ENCODE data around the gene ARID3A. TPM values are rescaled to one million over a fixed set of nuclear protein-coding genes. Genes with fewer than 3 reads are reported as not detected.

ARID3A gene
- total RNA-seq, 2 donors from 2014 or later: 8.1 to 11.8 TPM

DNA sequence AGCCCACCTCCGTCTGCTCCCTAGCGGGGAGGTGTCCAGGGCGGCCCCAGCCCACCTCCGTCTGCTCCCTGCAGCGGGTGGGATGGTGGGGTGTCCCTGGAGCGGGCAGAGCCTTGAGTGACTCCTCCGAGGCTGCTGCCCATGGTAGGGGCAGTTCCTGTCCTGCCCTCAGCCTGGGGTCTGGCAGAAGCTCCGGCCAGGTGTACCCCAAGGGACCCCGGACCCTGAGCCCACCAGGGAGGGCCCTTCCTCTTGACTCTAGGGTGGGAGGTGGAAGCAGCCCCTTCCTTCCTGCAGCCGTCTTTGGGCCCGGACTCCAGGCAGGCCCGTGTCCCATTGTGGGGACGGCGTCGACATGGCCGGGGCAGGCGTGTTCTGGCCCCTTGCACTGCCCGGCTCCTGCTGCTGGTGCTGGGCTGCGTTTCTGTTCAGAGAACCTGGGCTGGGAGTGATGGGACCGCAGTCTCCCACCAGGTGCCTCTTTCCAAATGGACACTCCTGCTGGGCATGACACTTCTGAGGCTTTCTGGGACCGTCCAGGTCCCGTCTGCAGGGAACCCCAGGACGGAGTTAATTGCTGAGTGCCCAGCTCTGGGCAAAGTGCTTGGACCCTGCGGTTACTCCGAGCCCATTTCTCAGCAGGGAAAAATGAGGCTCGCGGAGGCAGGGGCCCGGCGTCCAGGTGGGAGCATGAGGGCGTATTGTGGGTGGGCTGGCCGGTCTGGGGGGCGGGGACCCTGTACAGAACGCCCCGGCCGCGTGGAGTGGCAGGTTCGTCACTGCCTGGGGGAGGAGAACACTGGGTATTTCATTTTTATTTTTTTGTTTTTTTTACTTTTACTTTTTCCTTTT lies 19.8 kb downstream of the ARID3A start:
- no peak for DNase-seq
- Mint-ChIP-seq H3K4me3 (no peak overlapping the region), H3K4me1 (peaks cover 7% of the 10 kb centered on the region), H3K27ac (no peak overlapping the region), H3K36me3 (ENCODE audit: low read depth) (no peaks in the 10 kb centered on the region), H3K27me3 (no peaks in the 10 kb centered on the region)
- H3K9me3 ChIP-seq (ENCODE audit: control insufficient read depth, low read length, poor library complexity, severe bottlenecking): no peaks in the 10 kb centered on the region
- no peak for ATAC-seq

DNA sequence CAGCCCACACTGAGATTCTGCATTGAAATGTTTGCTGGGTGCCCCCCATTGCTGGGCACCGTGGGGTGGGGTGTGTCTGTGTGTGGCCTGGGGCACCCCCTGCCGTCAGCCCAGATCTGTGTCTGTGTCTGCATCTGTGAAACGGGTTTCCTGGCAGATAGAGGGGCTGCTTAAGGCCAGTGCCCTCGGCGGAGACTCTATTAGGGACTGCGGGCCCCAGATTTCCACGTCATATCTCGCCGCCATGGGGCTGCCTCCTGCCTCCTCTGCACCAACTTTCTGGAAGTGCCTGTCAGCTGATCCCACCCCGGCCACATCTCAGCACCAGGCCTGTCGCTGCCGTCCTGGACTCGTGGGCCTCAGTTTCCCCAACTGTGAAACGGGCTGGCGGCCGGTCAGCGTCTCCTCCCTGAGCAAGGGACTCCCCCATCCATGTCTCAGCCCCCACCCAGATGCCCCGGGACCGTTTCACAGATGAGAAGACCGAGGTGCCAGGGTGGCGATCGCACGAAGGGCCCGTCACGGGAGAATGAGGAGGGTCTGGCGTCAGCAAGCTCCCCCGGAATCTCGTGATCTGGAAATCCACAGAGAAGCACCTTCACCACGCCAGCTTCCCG lies 21.4 kb downstream of the ARID3A start:
- Mint-ChIP-seq H3K4me3 (no peak overlapping the region), H3K4me1 (no peaks in the 10 kb centered on the region), H3K27ac (no peak overlapping the region), H3K36me3 (ENCODE audit: low read depth) (no peaks in the 10 kb centered on the region), H3K27me3 (no peaks in the 10 kb centered on the region)
- no peaks in the 10 kb centered on the region for H3K9me3 ChIP-seq (ENCODE audit: control insufficient read depth, low read length, poor library complexity, severe bottlenecking)
- no peak for DNase-seq
- peak; percentile 27 for ATAC-seq

DNA sequence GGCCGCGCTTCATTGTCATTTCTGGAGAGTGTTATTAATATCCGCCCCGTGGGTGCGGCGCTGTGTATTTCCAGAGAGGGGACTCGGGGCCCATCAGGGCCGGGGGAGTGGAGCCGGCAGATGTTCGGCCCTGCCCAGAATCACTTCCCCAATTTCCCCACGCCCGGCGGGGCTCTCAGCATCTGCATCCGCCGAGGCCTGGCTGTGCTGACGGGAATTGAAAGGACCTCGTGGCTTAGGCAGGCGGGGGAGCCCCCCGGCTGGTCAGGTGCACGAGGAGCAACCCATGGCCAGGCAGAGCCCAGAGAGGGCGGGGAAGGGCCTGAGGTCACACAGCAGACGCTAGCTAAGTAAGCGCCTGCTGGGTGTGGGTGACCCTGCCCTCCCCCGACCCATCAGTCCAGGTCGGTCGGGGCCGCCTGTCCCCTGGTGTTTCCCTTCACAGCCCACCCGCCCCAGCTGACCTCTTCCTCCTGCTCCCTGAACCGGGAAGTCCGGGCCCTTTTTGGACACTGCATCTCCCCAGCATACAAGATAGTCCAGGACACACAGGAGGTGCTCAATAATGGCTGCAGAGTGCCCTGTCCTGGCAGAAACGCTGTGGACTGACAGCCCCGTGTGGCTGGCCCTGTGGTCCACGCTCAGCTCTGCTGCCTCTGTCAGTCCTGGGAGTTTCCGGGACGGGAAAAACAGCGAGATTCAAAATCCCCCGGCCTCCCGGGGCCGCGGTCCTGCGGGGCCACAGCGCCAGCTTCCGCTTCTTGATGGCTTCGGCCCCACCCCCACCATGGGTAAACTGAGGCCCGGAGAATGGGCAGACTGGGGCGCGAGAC lies 22.1 kb downstream of the ARID3A start:
- Mint-ChIP-seq H3K27me3 (no peaks in the 10 kb centered on the region), H3K36me3 (ENCODE audit: low read depth) (no peaks in the 10 kb centered on the region), H3K27ac (no peak overlapping the region), H3K4me3 (no peak overlapping the region), H3K4me1 (no peaks in the 10 kb centered on the region)
- no peaks in the 10 kb centered on the region for H3K9me3 ChIP-seq (ENCODE audit: control insufficient read depth, low read length, poor library complexity, severe bottlenecking)
- peak; percentile 81 for ATAC-seq
- no peak for DNase-seq

DNA sequence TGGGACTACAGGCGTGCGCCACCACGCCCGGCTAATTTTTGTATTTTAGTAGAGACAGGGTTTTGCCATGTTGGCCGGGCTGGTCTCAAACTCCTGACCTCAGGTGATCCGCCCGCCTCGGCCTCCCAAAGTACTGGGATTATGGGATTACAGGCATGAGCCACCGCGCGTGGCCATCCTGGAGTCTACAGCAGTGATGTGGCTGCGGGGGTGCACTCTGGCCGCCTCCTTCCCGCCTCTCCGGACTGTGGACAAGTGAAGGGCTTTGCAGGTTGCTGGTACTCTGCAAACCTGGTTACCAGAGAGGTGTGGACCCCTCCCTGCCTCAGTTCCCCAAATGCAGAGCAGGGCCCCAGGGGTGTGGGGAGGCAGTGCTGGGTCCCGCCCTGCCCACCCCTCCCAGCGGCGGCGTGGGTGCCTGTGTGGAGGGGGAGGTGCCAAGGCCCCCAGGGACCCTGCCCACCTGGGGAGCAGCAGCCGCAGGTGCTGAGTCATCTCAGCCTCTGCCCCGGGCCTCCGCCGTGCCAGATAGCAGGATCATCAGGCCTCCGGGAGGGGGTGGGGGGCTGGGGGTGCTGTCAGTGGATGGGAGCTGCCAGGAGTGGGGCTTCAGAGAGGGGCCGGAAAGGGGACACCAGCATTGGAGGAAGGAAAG lies 23.1 kb downstream of the ARID3A start:
- DNase-seq: no peak
- no peaks in the 10 kb centered on the region for H3K36me3 Mint-ChIP-seq (ENCODE audit: low read depth)

DNA sequence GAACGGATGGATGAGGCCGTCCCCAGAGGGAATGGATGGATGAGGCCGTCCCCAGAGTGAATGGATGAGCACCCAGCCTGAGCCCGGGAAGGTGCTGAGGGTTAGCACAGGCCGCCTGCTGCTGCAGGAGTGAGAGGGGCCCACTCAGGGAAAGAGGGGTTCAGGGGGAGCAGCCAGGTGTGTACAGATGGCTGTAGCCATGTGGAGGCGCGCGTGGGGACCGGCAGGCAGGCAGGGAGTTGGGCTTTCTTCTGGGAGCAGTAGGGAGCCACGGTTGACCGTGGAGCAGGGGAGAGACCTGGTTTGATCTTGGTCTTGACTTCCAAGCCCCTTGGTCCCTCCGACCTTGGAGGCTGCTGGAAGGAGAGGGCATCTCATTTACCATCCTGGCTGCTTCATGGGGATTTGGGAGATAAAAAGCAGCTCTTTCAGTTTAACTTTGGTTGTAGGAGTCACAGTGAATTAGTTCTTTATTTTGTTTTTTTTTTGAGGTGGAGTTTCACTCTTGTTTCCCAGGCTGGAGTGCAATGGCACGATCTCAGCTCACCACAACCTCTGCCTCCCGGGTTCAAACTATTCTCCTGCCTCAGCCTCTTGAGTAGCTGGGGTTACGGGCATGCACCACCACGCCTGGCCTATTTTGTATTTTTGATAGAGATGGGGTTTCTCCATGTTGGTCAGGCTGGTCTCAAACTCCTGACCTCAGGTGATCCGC lies 24.7 kb downstream of the ARID3A start:
- H3K27me3 Mint-ChIP-seq: no peaks in the 10 kb centered on the region
- DNase-seq (no peak), ATAC-seq (no peak)
- no peaks in the 10 kb centered on the region for H3K9me3 ChIP-seq (ENCODE audit: control insufficient read depth, low read length, poor library complexity, severe bottlenecking)
- H3K27ac Mint-ChIP-seq: peak overlapping the region; percentile 32
- H3K36me3 Mint-ChIP-seq (ENCODE audit: low read depth): no peaks in the 10 kb centered on the region
- H3K4me1 Mint-ChIP-seq: no peaks in the 10 kb centered on the region
- no peak overlapping the region for H3K4me3 Mint-ChIP-seq

More for the DNA sequence above, 23.1 kb downstream of the ARID3A start:
- Mint-ChIP-seq H3K4me1 (no peaks in the 10 kb centered on the region), H3K4me3 (no peak overlapping the region), H3K27me3 (no peaks in the 10 kb centered on the region), H3K27ac (no peak overlapping the region)
- no peaks in the 10 kb centered on the region for H3K9me3 ChIP-seq (ENCODE audit: control insufficient read depth, low read length, poor library complexity, severe bottlenecking)
- ATAC-seq: no peak

DNA sequence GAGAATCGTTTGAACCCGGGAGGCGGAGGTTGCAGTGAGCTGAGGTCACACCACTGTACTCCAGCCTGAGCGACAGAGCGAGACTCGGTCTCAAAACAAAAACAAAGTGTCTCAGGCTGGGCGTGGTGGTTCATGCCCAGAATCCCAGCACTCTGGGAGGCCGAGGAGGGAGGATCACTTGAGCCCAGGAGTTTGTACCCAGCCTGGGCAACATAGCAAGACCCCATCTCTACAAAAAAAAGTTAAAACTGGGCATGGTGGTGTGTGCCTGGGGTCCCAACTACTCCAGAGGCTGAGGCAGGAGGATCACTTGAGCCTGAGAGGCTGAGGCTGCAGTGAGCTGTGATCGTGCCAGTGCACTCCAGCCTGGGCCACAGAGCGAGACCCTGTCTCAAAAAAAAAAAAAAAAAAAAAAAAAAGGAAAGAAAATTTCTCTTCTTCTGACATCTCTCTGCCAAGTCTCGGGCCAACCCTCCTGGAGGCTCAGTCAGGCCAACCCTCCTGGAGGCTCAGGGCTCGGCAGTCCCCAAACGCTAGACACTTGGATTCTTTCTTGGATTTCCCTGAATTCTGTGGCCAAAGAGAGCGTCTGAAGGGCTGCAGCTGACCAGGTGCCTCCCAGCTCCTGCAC lies 26.3 kb downstream of the ARID3A start:
- H3K4me1 Mint-ChIP-seq: no peaks in the 10 kb centered on the region
- peak overlapping the region; percentile 50 for H3K4me3 Mint-ChIP-seq
- no peaks in the 10 kb centered on the region for H3K27me3 Mint-ChIP-seq
- no peak overlapping the region for H3K27ac Mint-ChIP-seq
- ATAC-seq (no peak), DNase-seq (no peak)
- no peaks in the 10 kb centered on the region for H3K36me3 Mint-ChIP-seq (ENCODE audit: low read depth)
- H3K9me3 ChIP-seq (ENCODE audit: control insufficient read depth, low read length, poor library complexity, severe bottlenecking): no peaks in the 10 kb centered on the region

DNA sequence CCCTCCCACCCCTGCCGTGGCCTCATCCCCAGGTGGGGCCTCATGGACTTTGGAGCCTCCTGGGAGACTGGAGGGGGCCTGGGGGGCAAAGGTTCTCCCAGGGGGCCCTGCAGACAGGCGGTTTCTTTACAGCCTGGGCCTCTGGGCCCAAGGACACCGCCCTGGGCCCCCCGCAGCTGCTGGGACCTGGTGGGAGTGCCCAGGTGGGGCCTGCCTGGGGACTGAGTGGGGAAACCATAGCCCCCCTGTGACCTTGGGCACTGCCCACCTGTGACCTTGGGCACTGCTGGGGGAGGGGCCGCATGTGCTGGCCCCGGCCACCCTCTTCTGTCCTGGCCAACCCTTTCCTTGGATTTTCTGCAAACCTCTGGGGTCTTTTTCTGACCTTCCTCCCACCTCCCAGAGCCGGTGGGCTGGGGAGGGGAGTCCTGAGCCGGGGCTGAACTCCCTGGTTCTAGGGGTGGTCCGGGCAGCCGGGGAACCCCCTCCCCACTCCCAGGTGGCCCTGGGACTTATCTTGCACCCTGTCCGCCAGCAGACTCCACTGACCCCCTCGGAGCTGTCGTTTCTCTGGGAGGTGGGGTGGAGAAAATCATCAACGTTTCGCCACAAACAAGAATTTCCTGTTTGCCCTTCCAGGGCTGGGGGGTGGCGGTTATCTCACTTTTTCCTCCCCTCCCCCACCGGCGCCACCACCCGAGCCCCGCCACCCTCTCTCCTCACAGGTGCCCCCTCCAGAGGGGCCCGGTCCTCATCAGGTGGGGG lies 27.0 kb downstream of the ARID3A start:
- Mint-ChIP-seq H3K4me3 (peak overlapping the region; percentile 75), H3K36me3 (ENCODE audit: low read depth) (no peaks in the 10 kb centered on the region)
- ATAC-seq: no peak

DNA sequence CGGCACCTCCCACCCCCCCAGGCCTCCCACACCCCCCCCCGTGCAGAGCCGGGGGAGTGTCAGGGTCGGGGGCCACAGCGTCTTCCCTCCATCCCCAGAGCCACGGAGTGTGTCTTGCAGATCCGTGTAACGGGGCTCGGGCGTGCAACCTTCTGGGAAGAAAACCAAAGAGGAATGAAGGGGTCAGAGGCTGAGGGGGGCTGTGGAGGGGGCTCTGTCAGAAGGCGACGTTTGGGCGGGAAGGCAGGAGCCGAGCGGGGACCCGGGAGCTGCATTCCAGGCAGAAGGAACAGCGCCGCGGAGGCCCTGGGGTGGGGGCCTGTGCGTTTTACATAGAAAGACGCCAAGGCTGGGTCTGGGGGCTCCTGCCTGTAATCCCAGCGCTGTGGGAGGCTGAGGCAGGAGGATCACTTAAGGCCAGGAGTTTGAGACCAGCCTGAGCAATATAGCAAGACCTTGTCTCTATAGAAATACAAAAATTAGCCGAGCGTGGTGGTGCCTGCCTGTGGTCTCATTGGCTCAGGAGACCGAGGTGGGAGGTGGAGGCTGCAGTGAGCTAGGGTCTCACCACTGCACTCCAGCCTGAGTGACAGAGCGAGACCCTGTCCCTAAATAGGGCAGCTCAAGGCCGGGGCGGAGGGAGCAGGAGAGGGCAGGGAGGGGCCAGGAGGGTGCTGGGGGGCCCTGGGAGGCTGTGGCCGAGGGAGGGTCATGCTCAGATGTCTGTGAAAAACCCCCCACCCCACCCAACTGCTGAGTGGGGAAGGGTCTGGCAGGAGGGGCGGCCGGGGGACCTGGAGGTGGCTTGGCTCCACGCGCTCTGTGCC lies 27.8 kb downstream of the ARID3A start:
- H3K9me3 ChIP-seq (ENCODE audit: control insufficient read depth, low read length, poor library complexity, severe bottlenecking): no peaks in the 10 kb centered on the region
- Mint-ChIP-seq H3K36me3 (ENCODE audit: low read depth) (no peaks in the 10 kb centered on the region), H3K4me3 (peak overlapping the region; percentile 12), H3K27me3 (no peaks in the 10 kb centered on the region), H3K4me1 (no peaks in the 10 kb centered on the region), H3K27ac (no peak overlapping the region)
- DNase-seq (no peak), ATAC-seq (no peak)

More for the DNA sequence above, 27.0 kb downstream of the ARID3A start:
- H3K9me3 ChIP-seq (ENCODE audit: control insufficient read depth, low read length, poor library complexity, severe bottlenecking): no peaks in the 10 kb centered on the region
- DNase-seq: no peak
- Mint-ChIP-seq H3K27me3 (no peaks in the 10 kb centered on the region), H3K27ac (no peak overlapping the region), H3K4me1 (no peaks in the 10 kb centered on the region)

DNA sequence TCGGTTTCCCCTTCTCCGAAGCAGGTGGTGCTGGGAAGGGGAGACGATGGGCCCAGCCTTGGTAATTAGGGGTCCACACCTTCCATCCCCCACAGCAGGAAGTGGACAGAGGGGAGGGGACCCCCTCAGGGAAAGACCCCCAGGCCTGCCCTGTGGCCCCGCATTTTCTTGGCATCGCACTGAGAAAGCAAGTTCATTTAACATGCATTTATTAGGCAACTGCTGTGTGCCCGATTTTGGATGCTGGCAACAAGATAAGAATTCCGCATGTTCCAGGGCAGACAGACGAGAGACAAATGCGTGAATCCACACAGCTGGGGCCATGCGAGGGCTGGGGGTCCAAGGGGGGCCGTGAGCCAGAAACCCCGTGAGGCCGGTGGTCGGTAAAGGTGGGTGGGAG lies 28.4 kb downstream of the ARID3A start:
- Mint-ChIP-seq H3K4me3 (no peak overlapping the region), H3K27ac (no peak overlapping the region), H3K4me1 (no peaks in the 10 kb centered on the region), H3K27me3 (no peaks in the 10 kb centered on the region), H3K36me3 (ENCODE audit: low read depth) (no peaks in the 10 kb centered on the region)
- ATAC-seq (no peak), DNase-seq (no peak)
- H3K9me3 ChIP-seq (ENCODE audit: control insufficient read depth, low read length, poor library complexity, severe bottlenecking): no peaks in the 10 kb centered on the region

DNA sequence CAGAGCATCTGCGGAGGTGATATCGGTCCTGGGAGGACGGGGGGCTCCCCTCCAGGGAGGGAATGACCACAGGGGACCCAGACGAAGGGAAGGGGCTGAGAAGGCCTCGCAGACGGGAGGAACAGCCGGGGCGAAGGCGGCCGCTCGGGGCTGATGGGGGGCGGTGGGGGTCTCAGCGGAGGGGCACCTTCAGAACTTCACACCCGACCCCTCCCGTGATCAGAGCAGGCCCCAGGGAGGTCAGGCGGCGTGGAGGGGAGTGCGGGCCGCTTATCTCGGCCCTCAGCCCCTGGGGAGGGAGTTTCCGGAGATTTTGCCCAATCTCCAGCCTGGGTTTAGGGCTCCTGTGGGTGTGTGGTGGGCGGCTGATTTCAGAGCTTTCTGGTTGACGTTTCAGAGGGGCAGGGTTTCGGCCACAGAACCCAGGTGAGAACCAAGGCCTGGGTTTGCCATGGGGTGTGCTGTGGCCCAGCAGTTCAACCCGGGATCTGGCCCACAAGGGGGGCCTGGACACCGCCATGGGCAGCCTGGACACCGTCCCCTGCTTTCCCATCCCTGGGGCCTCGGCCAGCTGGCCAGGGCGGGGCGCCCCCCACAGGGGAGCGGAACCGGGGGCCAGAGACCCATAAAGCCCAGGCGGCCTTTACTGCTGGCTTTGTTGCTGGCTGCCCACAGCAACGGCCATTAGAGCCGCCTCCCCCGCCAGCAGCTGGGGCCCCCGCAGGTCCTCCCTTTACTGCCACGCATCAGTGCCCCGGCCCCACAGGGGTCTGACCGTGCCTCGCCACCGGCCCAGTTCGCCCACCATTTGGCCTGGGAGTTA lies 29.0 kb downstream of the ARID3A start:
- DNase-seq: no peak
- H3K27me3 Mint-ChIP-seq: no peaks in the 10 kb centered on the region
- no peaks in the 10 kb centered on the region for H3K4me1 Mint-ChIP-seq
- no peaks in the 10 kb centered on the region for H3K36me3 Mint-ChIP-seq (ENCODE audit: low read depth)
- ATAC-seq: no peak
- H3K4me3 Mint-ChIP-seq: no peak overlapping the region
- H3K9me3 ChIP-seq (ENCODE audit: control insufficient read depth, low read length, poor library complexity, severe bottlenecking): no peaks in the 10 kb centered on the region
- no peak overlapping the region for H3K27ac Mint-ChIP-seq
